SU-DHL-6 (cell line): ENCODE results near the gene ATP2B2.

Experiments used
- H2AFZ ChIP-seq: fragments of 200-600 bp; sonication (generic); 2 replicates; pipeline ENCODE4 v1.6.1; 2014; ENCODE audit warnings: low read depth, mild to moderate bottlenecking, moderate library complexity, mixed read lengths, antibody characterized with exemption, low read length; ENCODE audit not compliant: severe bottlenecking
- H3F3A ChIP-seq: fragments of 200-600 bp; shearing (Covaris generic); 2 replicates; pipeline ENCODE4 v1.6.0; 2016; ENCODE audit warnings: antibody characterized with exemption, mild to moderate bottlenecking; ENCODE audit not compliant: insufficient read depth
- H3K27ac ChIP-seq: fragments of 200-600 bp; sonication (generic); 2 replicates; pipeline ENCODE4 v1.5.1; 2016; ENCODE audit warnings: low read depth, mild to moderate bottlenecking, low read length, moderate library complexity, mixed read lengths
- H3K27me3 ChIP-seq: fragments of 200-600 bp; sonication (generic), shearing (Covaris generic); 2 replicates; pipeline ENCODE4 v1.6.0; 2014; ENCODE audit warnings: mild to moderate bottlenecking, low read length
- H3K36me3 ChIP-seq: fragments of 200-600 bp; sonication (generic); 2 replicates; pipeline ENCODE4 v1.6.1; 2014; ENCODE audit warnings: mild to moderate bottlenecking, low read length, mixed read lengths
- H3K4me2 ChIP-seq: fragments of 300-600, 200-600 bp; shearing (Covaris generic), sonication (generic); 2 replicates; pipeline ENCODE4 v1.6.0; 2014; ENCODE audit warnings: low read length, low read depth, mild to moderate bottlenecking; ENCODE audit not compliant: poor library complexity, severe bottlenecking
- H3K4me3 ChIP-seq: fragments of 200-600 bp; sonication (generic); 2 replicates; pipeline ENCODE4 v1.5.1; 2014; ENCODE audit warnings: antibody characterized with exemption, low read length, mild to moderate bottlenecking, mixed read lengths; ENCODE audit not compliant: insufficient read depth, poor library complexity, severe bottlenecking
- H3K79me2 ChIP-seq: fragments of 200-600 bp; sonication (generic); 2 replicates; pipeline ENCODE4 v1.6.1; 2014; ENCODE audit warnings: mild to moderate bottlenecking, low read length, moderate library complexity; ENCODE audit not compliant: insufficient read depth
- H3K9ac ChIP-seq: fragments of 200-600 bp; sonication (generic); 2 replicates; pipeline ENCODE4 v1.7.0; 2014; ENCODE audit warnings: mild to moderate bottlenecking, low read length
- H3K9me2 ChIP-seq: fragments of 200-600 bp; sonication (generic); replicated peaks from 2 replicates; pipeline ENCODE4 v1.6.1; 2014; ENCODE audit warnings: low read length; ENCODE audit not compliant: insufficient read depth
- H3K9me3 ChIP-seq: fragments of 200-600 bp; sonication (generic); 2 replicates; pipeline ENCODE4 v1.6.1; 2014; ENCODE audit warnings: low read length, mixed read lengths; ENCODE audit not compliant: insufficient read depth
- H4K20me1 ChIP-seq: fragments of 200-600 bp; sonication (generic); 2 replicates; pipeline ENCODE4 v1.6.1; 2014; ENCODE audit warnings: low read depth, mild to moderate bottlenecking, antibody characterized with exemption, low read length, moderate library complexity, mixed read lengths
- CTCF ChIP-seq: fragments of 200-600 bp; sonication (generic); IDR thresholded peaks from one replicate; pipeline ENCODE4 v1.5.1; 2017; ENCODE audit warnings: antibody characterized with exemption, mild to moderate bottlenecking, low read length, moderate library complexity; ENCODE audit not compliant: insufficient read depth, poor library complexity, severe bottlenecking
- EZH2phosphoT487 ChIP-seq: fragments of 200-600 bp; sonication (generic), shearing (Covaris generic); conservative IDR thresholded peaks from 2 replicates; pipeline ENCODE4 v1.6.1; 2018; ENCODE audit warnings: mild to moderate bottlenecking, antibody characterized with exemption, low read length, moderate library complexity, mixed read lengths

Gene ATP2B2

DNA sequence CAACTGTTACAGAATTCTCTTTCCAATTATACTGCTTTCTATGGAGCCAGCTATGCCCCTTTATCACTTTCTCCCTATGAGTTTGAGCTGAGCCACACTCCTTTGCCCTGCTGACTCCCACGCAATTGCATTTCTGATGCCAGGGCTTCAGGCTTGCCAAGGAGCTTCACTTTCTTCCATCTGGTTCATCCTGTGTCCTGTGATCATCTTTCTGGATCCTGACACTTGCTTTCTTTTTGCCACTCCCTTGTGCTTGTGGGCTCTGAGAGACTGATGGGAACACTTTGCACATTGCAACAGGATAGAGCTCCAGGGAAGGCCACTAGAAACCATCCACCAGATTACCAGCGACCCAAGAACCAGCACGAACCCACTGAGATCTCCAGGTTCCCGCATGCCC, 107.5 kb downstream of the ATP2B2 start:
- Histone ChIP-seq H2AFZ (no peak overlapping the region), H3F3A (peaks cover 15% of the 10 kb centered on the region; the same call in 1 of the 2 replicates), H3K36me3 (no peaks in the 10 kb centered on the region), H3K4me3 (no peak overlapping the region), H3K9me3 (no peaks in the 10 kb centered on the region), H3K9me2 (no peaks in the 10 kb centered on the region), H3K27ac (no peak overlapping the region), H3K4me2 (no peak overlapping the region), H4K20me1 (no peaks in the 10 kb centered on the region), H3K79me2 (no peaks in the 10 kb centered on the region), H3K27me3 (no peaks in the 10 kb centered on the region), H3K9ac (no peak overlapping the region)
- no peak for TF ChIP-seq CTCF
- TF ChIP-seq EZH2phosphoT487: no peak

GRCh38 chr3:10396931-10397330, 108.5 kb downstream of the ATP2B2 start:
- H3K4me3 ChIP-seq: no peak overlapping the region
- no peak for TF ChIP-seq EZH2phosphoT487
- no peak for TF ChIP-seq CTCF
- H3K27ac ChIP-seq: peak overlapping the region; percentile 85; the same call in 1 of the 2 replicates
- H2AFZ ChIP-seq: no peak overlapping the region
- no peaks in the 10 kb centered on the region for H3K9me3 ChIP-seq
- no peak overlapping the region for H3K4me2 ChIP-seq
- no peaks in the 10 kb centered on the region for H3K9me2 ChIP-seq
- no peaks in the 10 kb centered on the region for H3K36me3 ChIP-seq
- peaks cover 15% of the 10 kb centered on the region; the same call in 1 of the 2 replicates for H3F3A ChIP-seq
- H3K9ac ChIP-seq: no peak overlapping the region; the same call in 1 of the 2 replicates
- no peaks in the 10 kb centered on the region for H3K79me2 ChIP-seq
- H3K27me3 ChIP-seq: no peaks in the 10 kb centered on the region
- no peaks in the 10 kb centered on the region for H4K20me1 ChIP-seq

DNA sequence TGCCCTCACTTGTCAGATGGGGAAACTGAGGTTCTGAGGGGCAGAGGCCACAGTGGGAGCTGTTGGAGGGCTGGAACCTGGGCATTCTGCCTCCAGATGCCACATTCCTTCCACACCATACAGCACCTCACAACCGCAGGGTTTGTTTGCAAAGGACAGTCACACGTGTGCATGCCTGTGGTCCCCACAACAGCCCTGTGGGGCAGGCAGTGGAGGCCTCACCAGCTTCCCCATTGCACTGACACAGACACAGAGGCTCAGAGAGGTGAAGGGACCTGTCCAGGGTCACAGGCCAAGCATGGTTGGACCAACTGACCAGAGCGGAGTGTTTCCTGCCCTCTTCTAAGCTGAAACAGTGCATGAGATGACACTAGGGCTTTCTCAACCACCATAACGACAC, 109.3 kb downstream of the ATP2B2 start:
- no peaks in the 10 kb centered on the region for H3K9me3 ChIP-seq
- no peaks in the 10 kb centered on the region for H3K36me3 ChIP-seq
- peak overlapping the region; percentile 19 for H3K9ac ChIP-seq
- TF ChIP-seq CTCF: no peak
- no peak for TF ChIP-seq EZH2phosphoT487
- H2AFZ ChIP-seq: no peak overlapping the region
- no peaks in the 10 kb centered on the region for H3K79me2 ChIP-seq
- peak overlapping the region; percentile 85 for H3K27ac ChIP-seq
- H3F3A ChIP-seq: peaks cover 15% of the 10 kb centered on the region; the same call in 1 of the 2 replicates
- no peaks in the 10 kb centered on the region for H3K9me2 ChIP-seq
- no peaks in the 10 kb centered on the region for H4K20me1 ChIP-seq
- peak overlapping the region; percentile 45 for H3K4me2 ChIP-seq
- H3K27me3 ChIP-seq: no peaks in the 10 kb centered on the region
- H3K4me3 ChIP-seq: no peak overlapping the region
